ENCODE measurements around the gene OARD1.

OARD1 gene

DNA sequence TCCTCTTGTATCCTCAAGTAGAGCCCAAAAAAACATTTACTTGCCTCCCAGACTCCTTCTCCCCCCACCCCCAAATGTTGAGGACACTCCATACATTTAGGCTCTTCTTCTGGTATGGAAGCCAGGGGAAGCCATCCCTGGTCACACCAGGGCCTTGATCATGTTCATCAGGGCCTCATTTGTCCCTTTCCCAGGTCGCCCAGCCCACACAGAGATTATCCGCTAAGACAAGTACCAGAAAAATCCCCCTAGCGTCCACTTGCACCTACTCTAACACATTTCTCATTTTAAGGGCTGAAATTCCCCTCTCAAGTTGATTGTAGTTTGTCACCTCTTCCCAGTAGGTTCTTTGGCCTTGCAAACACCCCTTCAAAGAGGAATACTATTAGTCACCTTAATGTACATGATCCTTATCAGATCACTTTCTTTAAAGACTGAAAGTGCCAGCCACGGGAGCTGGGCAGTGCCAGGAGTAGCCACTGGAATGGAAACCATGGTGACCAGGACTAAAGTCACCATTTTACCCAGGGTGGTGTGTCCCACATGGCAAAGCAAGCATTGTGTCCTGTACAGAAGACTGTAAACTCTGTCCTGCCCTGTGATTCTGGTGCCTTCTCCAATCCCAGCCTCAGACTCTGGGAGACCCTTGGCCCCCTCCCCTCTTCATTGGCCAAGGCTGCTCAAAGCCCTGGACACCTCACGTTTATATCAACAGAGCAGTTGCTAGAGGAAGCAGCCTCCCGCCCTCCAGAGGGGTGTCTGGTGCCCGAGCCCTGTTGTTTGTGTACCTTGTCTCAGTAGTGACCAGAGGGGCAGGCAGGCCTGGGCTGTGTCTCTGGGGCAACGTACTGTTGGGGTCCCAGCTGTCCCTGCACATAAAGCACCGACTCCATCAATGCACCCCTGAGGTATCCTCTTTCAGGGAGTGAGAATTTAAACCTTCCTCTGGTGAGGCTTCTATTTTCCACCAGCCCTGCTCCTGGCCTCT, 24.1 kb downstream of the OARD1 start:
- no peak for DNase-seq (ENCODE audit: low read depth)

DNA sequence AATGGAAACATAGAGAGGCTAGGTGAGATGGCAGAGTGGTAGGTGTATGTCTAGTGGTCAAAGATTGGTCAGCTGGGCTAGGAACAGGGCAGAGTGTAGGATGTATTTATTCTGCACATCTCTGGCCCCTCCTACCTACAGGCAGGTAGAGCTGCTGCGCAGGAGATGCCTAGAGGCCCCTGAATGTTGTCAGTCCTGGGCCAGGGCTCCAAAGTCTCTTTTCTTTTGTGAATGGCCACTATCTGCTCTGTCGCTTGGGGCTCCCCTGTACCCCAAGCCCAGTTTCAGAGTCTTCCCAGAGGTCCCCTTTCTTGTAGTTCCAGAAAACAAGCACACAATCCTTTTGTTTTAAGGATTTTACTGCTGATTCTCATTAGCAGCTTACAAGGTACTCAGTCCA, 24.9 kb downstream of the OARD1 start:
- no peak for DNase-seq (ENCODE audit: low read depth)

DNA sequence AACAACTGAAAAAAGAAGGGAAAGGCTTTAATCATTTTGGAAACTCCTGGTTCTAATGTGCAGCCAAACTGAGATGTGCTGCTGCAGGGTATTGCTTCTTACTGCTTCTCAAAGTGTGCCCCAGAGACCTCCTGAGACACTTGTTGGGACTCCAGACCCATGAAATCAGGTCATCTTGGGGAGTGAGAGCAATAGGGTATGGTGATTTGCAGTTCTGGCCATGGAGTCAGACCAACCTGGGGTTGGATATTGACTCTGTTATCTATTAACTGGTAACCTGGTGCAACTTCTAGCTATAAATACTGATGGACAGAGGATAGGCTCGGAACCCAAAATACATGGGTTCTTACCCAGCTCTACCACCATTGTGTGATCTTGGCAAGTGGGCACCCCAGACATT, 26.1 kb downstream of the OARD1 start:
- no peak for DNase-seq (ENCODE audit: low read depth)

DNA sequence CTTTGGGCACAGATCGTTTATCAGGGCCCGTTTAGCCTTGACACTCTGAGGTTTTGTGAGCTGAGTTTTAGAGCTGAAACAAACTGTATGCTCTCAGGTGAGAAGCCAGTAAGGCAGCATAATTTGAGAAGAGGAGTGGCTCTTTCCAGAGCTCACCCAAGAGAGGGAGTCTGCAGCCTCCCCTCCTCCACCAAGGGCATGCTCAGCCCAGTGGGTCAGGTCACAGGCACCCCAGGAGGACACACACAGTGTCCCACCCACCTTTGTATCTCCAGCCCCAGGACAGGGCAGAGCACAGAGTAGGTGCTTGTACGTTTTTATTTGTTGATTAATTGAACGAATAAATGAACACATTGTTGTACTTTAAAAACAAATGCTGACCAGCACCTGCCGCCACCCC, 26.5 kb downstream of the OARD1 start:
- DNase-seq (ENCODE audit: low read depth): no peak

DNA sequence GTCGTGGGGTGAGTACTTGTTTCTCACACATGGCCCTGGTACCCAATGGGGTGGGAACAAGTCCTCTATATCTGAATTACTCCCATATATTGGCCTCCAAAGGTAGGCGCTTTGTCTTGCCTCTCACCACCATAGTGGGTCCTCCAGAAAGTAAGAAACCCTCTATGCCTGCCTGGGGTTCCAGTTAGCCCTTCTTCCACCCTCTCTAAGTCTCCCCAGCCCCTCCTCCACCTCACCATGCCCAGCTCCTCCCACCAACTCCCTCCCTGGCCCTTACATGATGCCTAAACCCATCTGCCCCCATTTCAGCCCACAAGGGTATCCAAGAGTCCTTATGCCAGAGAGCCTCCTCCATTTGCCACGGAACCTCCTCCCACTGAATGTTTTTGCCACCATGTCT, 29.0 kb downstream of the OARD1 start:
- DNase-seq (ENCODE audit: low read depth): no peak

DNA sequence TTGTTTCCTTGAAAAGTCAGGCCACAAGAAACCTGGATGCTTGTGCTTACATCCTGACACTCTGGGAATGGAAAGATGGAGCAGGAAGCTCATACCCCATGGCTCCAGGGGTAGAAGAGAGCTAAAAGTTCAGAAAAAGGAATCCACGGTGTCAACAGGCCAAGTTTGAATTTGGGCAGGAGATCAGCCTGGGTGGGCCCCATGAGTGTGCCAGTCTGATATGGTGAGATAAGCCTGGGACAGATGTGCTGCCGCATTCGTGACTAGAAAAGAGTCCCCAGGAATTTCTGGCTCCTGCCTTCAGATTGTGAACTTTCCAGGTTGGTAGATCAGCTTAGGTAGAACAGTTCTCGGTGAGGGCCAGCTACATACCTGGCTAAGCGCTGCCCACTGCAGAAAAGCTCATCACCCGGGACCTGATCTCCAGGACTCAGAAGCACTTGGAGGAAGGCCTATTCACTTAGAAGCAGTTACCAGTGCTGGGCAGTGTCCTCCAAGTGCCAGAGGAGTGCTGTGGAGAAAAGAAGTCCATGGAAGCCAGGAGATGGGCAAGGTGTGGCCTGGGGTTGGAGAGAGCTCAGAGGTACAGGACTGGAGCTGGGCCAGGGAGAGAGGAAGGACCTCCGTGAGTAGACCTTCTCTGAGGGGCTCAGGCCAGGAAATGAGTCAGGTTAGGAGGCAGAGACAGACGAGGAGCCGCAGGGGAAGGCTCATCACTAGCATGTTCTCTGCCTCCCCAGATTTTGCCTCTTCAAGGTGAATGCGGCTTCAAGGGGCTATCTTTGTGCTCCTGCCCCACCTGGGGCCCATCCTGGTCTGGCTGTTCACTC, 29.7 kb downstream of the OARD1 start, which contains the start of gene TSPO2:
Gene TSPO2 (plus strand): TSS at position 242 of the 830 bp plus-strand sequence. CDS start 519 bp downstream, at position 761.
- DNase-seq (ENCODE audit: low read depth): no peak

DNA sequence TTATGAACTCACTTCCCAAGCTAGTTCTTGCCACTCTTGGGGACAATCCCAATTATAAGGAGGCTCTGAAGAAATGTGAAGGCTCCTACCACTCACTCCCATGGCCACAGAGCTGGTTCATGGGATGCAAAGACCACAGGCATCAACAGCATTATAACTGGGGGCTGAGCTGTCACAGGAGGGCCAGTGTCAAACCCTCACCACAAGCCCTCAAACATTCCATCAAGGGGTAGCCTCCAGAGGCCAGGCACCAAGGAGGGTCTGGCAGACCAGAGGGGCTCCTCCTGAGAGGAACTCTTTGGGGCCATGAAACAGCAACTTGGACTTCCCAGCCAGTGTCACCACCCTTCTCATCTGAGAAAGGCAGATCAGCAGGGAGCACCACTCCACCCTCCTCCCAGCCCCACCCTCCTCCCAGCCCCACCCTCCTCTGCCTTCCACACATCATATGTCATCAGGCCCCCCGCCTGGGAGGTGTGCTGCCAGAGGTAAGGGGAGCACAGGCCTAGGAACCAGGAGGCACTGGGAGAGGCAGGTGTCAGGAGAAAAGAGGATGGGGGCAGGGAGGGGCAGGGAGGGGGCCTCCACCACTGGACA, 31.1 kb downstream of the OARD1 start:
- no peak for DNase-seq (ENCODE audit: low read depth)

DNA sequence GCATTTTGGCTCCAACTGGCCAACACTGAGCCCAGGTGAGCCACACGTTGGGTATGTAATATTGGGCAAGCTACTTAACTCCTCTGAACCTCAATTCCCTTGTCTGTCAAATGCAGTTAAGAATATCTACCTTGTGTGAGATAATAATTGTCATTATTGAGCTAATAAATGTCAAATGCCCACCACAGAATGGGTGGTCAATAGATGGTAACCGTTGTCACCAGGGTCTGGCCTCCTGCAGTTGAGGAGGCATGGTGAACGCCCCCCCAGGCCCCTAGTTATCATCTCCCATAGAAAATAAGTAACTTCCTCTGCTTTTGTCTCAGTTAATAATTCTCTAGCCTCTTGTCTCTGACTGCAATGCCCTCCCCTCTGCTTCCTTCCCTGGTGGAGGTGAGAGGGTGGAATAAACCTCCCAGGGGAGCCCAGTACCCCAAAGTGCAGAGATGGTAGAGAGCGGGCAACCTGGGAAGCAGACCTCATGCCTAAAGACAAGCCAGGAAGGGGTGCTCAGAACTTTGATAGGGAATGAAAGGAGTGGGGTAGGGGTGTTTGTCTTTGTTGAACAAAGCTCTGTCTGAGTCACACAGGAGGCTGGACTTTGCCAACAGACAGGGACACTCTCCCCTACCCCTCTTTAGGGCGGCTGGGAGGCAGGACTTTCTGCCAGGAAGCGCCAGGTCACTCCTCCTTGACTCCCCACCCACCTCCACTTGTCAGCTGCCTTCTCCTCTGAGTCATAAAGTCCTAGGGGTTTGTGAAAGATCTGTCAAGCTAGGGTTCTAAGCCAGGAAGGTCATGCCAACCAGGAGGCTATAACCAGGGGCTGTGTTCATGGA, 31.8 kb downstream of the OARD1 start:
- peak; percentile 18 for DNase-seq (ENCODE audit: low read depth)

DNA sequence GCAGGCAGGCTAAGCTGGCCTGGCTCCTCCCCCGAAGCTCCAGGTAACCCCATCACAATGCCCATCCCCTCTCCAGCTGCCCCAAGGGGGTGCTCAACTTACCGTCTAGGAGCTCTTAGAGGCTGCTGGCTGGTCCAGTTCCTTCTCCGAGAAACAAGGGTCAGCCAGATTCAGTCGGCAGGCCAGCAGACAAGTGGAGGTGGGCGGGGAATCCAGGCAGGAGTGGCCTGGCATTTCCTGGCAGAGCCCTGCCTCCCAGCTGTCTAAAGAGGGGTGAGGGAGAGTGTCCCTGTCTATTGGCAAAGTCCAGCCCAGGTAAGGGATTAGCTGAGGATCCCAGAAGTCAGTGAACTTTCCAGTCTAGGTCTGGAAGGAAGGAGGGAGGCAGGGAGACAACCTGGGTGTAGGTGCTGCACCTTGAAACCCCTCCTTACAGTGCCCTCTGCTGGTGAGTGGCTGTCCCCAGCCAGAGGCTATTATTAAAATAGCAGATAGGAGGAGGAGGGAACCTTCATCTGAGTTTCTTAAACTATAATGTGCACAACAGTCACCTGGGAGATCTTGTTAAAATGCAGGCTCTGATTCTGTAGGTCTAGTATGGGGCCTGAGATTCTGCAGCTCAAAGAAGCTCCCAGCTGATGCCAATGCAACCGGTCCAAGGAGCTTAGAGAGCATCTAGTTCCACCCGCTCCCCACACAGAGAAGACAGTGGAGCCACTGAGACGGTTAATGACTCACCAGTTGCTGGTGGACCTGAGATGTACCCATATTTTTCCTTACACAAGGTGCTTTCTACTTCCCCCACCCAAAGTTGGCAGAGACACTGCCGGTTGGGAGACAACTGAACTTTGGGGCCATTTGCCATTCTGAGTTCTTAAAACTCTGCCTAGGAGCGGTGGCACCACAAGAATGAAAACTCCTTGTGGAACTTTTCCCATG, 32.8 kb downstream of the OARD1 start, which contains the start of gene UNC5CL:
Gene UNC5CL (minus strand): TSS at position 162 of the 939 bp plus-strand sequence. CDS start 4,147 bp downstream, outside the sequence.
- peak; percentile 33 for DNase-seq (ENCODE audit: low read depth)

DNA sequence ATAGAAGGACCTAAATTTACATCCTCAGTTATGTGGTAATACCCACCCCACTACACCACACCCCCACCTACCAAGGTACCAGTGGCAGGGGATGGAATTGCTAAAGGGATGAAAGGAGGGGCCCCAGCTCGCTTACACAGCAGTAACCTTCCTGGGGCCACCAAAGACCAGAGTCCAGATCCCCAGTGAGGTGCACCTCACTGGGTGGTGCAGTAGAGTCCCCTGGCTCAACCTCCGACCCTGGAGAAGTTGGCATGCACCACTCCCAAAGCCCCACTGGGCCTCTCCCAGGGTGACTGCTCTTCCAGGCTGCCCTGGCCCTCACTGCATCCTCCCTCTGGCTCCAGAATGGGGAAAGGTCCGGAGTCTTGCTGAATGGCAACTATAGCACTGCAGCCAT, 34.0 kb downstream of the OARD1 start:
- DNase-seq (ENCODE audit: low read depth): no peak

DNA sequence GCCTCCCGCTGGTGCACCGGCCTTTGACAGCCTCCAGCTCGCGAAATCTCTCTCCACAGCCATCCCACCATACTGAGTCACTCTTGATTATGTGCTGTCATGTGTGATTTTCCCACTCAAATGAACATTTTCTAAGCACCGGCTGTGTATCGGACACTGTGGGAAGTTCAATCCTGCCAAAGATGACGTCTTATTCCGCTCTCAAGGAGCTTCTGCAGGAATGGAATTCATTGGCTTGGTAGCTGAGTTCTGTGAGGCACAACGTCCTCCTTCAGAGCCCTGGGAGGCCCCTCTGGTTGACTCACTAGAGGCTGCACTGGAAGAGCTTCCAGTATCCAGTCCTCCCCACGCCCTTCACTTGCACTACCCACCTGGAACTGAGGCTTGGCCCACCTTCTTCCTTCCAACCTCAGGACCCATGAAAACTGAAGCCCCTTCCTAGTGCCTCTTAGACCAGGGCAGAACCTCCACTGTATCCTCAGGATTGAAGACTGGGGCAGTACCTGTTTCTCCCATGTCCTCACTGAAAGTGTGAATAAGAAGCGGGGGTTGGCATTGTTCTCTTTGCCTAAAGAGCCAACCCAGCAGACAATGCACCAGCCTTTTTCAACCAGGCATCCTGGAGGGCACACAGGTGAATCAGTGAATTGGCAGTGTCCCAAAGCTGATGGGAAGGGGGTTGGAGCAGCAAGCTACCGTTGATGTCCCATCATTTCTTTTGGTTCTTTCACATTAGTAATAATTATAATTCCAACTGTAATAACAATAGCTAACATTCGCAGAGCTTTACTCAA, 34.9 kb downstream of the OARD1 start:
- DNase-seq (ENCODE audit: low read depth): no peak

DNA sequence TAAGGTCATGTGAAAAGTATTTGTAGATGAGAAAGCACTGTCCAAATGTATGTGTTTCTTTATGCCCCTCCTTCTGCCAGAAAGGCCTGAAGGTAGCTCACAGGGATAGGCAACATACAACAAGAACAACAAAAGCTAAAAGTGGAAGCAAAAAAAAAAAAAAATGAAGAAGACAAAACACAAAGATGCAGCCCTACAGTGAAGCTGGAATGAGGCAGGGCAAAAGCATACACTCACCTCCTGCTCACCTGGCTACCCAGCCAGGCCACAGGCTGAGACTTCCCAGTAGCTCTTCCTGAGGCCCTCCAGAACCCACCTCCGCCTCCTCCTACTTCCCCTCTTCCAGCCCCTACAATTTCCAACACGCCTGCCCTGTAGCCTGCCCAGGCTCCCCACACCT, 35.6 kb downstream of the OARD1 start:
- no peak for DNase-seq (ENCODE audit: low read depth)

DNA sequence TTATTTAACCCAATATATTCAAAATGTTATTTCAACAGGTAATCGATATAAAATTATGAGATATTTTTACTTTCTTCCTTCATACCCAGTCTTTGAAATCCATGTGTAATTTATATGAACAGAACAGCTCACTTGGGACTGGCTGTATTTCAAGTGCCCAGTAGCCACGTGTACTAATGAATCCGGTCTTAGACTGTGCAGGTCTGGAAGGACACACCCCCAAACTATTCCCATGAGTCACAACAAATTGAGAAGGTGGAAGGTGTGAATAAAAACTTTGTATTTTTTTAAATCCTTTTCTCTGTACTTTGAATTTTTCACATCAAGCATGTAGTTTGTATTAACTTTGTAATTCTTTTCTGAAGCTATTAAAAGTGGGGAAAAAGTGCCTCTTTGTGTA, 36.0 kb downstream of the OARD1 start:
- no peak for DNase-seq (ENCODE audit: low read depth)

DNA sequence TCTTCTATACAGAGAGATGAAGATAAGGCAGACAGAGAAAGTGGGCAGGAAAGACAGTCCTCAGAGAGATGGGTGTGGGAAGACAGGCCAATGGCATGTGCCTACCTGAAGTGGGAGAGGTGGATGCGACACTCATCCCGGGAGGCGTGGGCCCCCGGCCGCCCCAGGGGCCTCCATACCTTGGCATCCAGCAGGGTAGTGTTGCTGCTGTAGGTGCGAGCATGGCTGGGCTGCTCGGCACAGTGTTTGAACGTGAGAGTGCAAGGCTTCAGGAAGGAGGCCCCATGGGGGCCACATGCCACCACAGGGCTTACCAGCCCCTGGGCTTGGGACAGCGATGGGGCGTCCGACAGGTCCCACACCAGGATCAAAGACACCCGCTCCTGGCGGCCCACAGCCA, 38.4 kb downstream of the OARD1 start:
- no peak for DNase-seq (ENCODE audit: low read depth)

DNA sequence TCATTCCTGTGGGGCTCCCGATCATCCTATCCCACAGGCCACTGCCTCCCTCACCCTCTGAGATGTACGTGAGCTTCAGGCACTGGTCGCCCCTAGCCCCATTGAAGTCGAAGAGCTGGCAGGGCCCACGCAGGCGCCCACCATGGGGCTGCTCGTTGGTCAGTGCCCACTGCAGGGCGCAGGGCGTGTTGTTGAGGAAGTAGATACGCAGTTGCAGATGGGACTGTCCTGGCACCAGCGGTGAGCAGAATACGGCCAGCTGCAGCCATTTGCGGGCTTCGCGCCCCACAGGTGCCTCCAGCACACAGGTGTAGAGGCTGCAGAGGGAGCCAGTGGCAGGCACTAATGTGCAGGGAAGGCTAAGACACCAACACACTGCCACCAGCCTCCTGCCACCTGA, 39.3 kb downstream of the OARD1 start:
- no peak for DNase-seq (ENCODE audit: low read depth)

DNA sequence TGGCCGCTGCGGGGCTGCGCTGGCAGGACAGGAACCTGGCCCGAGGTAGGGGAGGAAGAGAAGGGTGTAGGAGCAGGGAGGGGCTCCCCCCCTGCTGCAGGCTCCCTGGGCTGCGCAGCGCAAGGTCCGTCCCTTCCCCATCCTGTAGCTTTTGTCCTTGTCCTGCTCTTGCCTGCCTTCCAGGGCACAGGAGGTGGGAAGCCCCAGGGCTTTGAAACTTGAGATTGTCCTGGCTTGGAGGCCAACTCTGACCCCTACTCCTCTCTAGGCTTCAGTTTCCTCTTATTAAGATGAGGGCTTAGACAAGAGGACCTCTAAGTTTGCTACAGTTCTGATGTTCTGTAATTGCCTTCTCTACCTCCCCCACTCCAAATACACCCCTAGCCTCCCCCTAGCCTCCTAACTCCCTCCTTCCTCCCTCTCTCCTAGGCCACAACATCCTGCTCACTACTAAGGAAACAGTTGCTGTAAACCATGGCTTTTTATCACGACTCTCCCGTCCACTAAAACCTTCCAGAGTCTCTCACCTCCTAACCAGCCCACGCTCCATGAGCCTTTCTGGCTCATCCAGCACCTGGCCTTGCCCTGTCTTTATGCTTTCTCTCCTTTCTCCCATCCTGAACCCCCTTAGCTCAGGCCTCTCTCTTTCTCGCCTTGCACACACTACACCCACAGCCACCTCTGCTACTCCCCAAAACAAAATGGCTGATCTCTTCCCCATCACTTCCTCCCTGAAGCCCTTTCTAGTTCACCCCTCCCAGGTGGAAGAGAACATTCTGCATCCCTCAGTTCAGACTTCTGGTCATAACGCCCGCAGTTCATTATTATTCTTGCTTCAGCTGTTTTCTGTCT, 43.4 kb downstream of the OARD1 start:
- DNase-seq (ENCODE audit: low read depth): no peak

DNA sequence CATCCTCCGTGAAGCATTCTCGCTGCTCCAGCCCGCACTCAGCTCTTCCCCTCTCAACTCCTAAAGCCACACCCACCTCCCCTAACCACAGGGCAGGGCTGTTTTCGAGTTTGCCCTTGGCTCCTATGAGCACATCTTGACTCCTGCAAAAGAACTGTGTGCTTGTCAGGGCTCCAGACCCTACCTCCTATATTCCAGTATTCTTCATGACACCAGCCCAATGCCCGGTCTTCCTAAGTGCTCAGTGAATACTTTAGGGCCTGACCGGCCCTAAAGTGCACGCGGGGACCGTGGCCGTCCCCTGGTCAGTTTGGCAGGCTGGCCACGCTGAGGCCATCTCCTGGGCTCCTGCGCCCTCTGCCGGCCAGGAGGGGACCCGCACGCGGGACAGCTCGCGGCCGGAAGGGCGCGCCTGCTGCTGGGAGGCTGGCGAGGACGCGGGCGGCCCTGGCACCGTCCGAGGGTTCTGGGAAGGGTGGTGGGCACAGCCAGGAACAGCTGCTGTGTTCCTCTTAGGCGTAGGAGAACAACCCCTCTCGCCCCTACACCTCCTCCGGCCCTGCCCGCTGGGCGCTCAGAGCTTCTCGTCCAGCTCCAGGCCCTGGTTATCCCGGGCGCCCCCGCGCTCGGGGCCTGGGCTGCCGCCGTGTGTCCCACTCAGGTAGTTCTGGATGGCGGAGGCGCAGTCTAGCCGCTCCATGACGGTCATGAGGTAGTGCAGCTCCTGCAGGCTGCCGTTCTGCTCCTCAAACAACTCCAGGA, 44.2 kb downstream of the OARD1 start:
- peak; percentile 52 for DNase-seq (ENCODE audit: low read depth)

DNA sequence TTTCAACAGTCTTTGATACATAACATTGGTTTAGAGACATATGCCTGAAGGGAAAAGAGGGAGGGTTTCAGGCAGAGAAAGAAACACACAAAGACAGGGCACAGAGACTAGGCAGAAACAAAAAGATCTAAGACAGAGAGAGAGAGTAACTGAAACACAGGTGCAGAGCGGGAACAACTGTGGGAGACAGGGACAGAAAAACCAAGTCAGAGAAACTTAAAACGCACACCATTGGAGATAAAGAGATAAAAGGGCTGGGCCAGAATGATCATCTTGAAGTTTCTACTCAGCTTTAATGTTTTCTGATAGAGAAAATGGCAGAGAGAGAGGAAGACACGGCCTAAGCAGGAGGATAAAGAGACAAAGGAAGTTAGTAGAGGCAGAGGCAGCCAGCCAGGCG, 44.9 kb downstream of the OARD1 start:
- no peak for DNase-seq (ENCODE audit: low read depth)

Data from iris pigment epithelial cell (primary cell).